Uterus (tissue), 2 donors: ENCODE results near the gene CCNDBP1.

Experiments
- CTCF ChIP-seq, 4 experiments: fragments of 200-600 bp in 2 of 4; fragments of 450-650 bp in 2 of 4; sonication (generic) in 2 of 4; IDR thresholded peaks; one replicate each; pipeline ENCODE4 v1.5.1; 2016 to 2019; ENCODE audit warnings: antibody characterized with exemption in 4 of 4, mild to moderate bottlenecking in 2 of 4, moderate library complexity in 1 of 4
- POLR2A ChIP-seq, 2 donors: fragments of 450-650 bp; IDR thresholded peaks; one replicate each; pipeline ENCODE4 v1.6.1; 2016; ENCODE audit warnings: antibody characterized with exemption in 2 of 2, mild to moderate bottlenecking in 1 of 2, moderate library complexity in 1 of 2

GRCh38 chr15:43165801-43166325 is 19.3 kb upstream of the CCNDBP1 start:
- TF ChIP-seq POLR2A (IDR thresholded peaks at IDR 0.05) (no peak), CTCF (IDR thresholded peaks at IDR 0.05) (no peak)
